DOHH2 (cell line): Measurements from ENCODE around the gene KDM4C.

Experiments
- CTCF ChIP-seq: fragments of 200-600 bp; sonication (generic); IDR thresholded peaks from one replicate; pipeline ENCODE4 v1.5.1; 2014; ENCODE audit warnings: antibody characterized with exemption, mild to moderate bottlenecking, low read depth, low read length; ENCODE audit not compliant: poor library complexity, severe bottlenecking
- EZH2phosphoT487 ChIP-seq: fragments of 200-600 bp; sonication (generic); IDR thresholded peaks from 2 replicates; pipeline ENCODE4 v1.6.1; 2017; ENCODE audit warnings: borderline replicate concordance, mild to moderate bottlenecking, antibody characterized with exemption, low read length, moderate library complexity, mixed read lengths

- TF ChIP-seq CTCF (no peak), EZH2phosphoT487 (no peak)
Measured at GRCh38 chr9:6764011-6764410, 6.2 kb downstream of the KDM4C start.
